Stomach (tissue), 9 donors: ENCODE measurements around the gene FNDC8. TPM values are rescaled to one million over a fixed set of nuclear protein-coding genes. Genes with fewer than 3 reads are reported as not detected.
"Not testable (repeated sequence)": the region's sequence is repeated elsewhere in the genome, so short reads cannot be mapped to it uniquely, and the experiment has no call there.

Experiments used
- DNase-seq, 2 donors: peaks; one replicate each; pipeline versions ENCODE4 v3.0.0 to v3.0.0-alpha.2; 2013 to 2019
- H3K27ac ChIP-seq, 5 donors: fragments of 200-600 bp in 4 of 5; sonication (generic) in 4 of 5; one replicate each; pipeline ENCODE4 v1.5.1; 2013 to 2019; ENCODE audit warnings: mild to moderate bottlenecking in 1 of 5, moderate library complexity in 1 of 5
- H3K27me3 ChIP-seq, 3 donors: fragments of 200-600 bp; sonication (generic); one replicate each; pipeline ENCODE4 v1.5.1; 2017 to 2019; ENCODE audit warnings: mixed run types in 1 of 3
- H3K36me3 ChIP-seq, 4 donors: fragments of 200-600 bp; sonication (generic); 1 replicate in 3 of 4; 2 replicates in 1 of 4; pipeline ENCODE4 v1.5.1; 2016 to 2019
- H3K4me1 ChIP-seq, 4 donors: fragments of 200-600 bp; sonication (generic); one replicate each; pipeline ENCODE4 v1.5.1; 2016 to 2019
- H3K4me3 ChIP-seq, 4 donors: fragments of 200-600 bp; sonication (generic) in 3 of 4; one replicate each; pipeline ENCODE4 v1.5.1; 2016 to 2019; ENCODE audit warnings: mild to moderate bottlenecking in 1 of 4
- H3K9me3 ChIP-seq, 4 donors: fragments of 200-600 bp; sonication (generic); one replicate each; pipeline ENCODE4 v1.5.1; 2016 to 2019
- CTCF ChIP-seq, 7 experiments: fragments of 450-650 bp in 4 of 7; fragments of 200-600 bp in 3 of 7; sonication (generic) in 3 of 7; IDR thresholded peaks; one replicate each; pipeline ENCODE4 v1.5.1; 2016 to 2019; ENCODE audit warnings: antibody characterized with exemption in 7 of 7, control low read depth in 2 of 7, mild to moderate bottlenecking in 1 of 7
- EP300 ChIP-seq: sonication (generic); formaldehyde crosslinking; IDR thresholded peaks from one replicate; pipeline ENCODE4 v1.6.1; 2017; ENCODE audit warnings: antibody characterized with exemption
- POLR2A ChIP-seq, 4 donors: fragments of 450-650 bp; IDR thresholded peaks; one replicate each; pipeline ENCODE4 v1.6.1; 2016; ENCODE audit warnings: antibody characterized with exemption in 4 of 4, control low read depth in 2 of 4, mild to moderate bottlenecking in 1 of 4, moderate library complexity in 1 of 4
- POLR2AphosphoS5 ChIP-seq, 3 donors: sonication (generic); formaldehyde crosslinking; IDR thresholded peaks; one replicate each; pipeline ENCODE4 v1.6.1; 2016; ENCODE audit warnings: antibody characterized with exemption in 3 of 3
- WGBS, 5 donors: extraction: QIAGEN DNeasy Blood & Tissue Kit in 3 of 5; methylation state at CpG; one replicate each; pipeline versions ENCODE4 v1.1.5 to v1.1.7; 2013 to 2018; 5-methylcytosine and 5-hydroxymethylcytosine counted together
- intact Hi-C: fragments of 100-400 bp; cut with DNase I; formaldehyde crosslinking; loops from one replicate; pipeline ENCODE4 v1.15.1; 2023; ENCODE audit warnings: low total_unique reads
- polyA plus RNA-seq, 3 donors: library from polyadenylated mRNA; stranded (reverse); fragments of 200-250 nt; gene quantifications; one replicate each; pipeline ENCODE4 v1.2.3, GENCODE V29; 2013
- total RNA-seq, 5 donors: library from RNA; depleted of rRNA; stranded (reverse); fragments of >200 nt; gene quantifications; one replicate each; pipeline versions ENCODE4 v1.1.0 to v1.2.3, GENCODE V29; 2014 to 2016
- donor health status: healthy with polysubstance abuse.
- donor health status: Bipolar disorder and iron deficiency.
- donor health status: healthy.

The FNDC8 gene
- total and polyA plus RNA-seq, 8 donors, result not detected

- H3K9me3 ChIP-seq, result no peaks in the 10 kb centered on the region
- no peak overlapping the region for H3K4me3 ChIP-seq
- no peaks in the 10 kb centered on the region for H3K4me1 ChIP-seq
- intact Hi-C loops, result no loop called here
- H3K27me3 ChIP-seq, result peaks cover 0 to 13% (median 0%) of the 10 kb centered on the region in 3 donors
- 84 to 91% (median 90%) methylated on average over 10 to 11 of the region's 11 CpGs for WGBS, 5 donors
- H3K27ac ChIP-seq, result no peak overlapping the region
- H3K36me3 ChIP-seq, result no peaks in the 10 kb centered on the region
- TF ChIP-seq CTCF (IDR thresholded peaks at IDR 0.05) (no peak), EP300 (no peak), POLR2A (IDR thresholded peaks at IDR 0.05) (no peak), POLR2AphosphoS5 (IDR thresholded peaks at IDR 0.05) (no peak)
- DNase-seq, result no peak
Observed at GRCh38 chr17:35149941-35150340, 28.5 kb downstream of the FNDC8 start.

GRCh38 chr17:35151080-35151479 is 29.7 kb downstream of the FNDC8 start:
- H3K36me3 ChIP-seq, H3K4me3 ChIP-seq, H3K9me3 ChIP-seq, H3K27ac ChIP-seq, DNase-seq, intact Hi-C loops, H3K4me1 ChIP-seq: not testable (repeated sequence)
- 89 to 92% (median 91%) methylated on average over 29 of the region's 29 CpGs for WGBS, 5 donors
- H3K27me3 ChIP-seq, result peaks cover 0 to 13% (median 0%) of the 10 kb centered on the region in 3 donors

- intact Hi-C loops, result no loop called here
- WGBS, 5 donors, result 52 to 61% (median 55%) methylated on average over 13 of the region's 13 CpGs
- H3K36me3 ChIP-seq, result no peaks in the 10 kb centered on the region
- TF ChIP-seq POLR2AphosphoS5 (IDR thresholded peaks at IDR 0.05), result no peak
- no peak for TF ChIP-seq POLR2A (IDR thresholded peaks at IDR 0.05)
- TF ChIP-seq EP300, result no peak
- TF ChIP-seq CTCF (IDR thresholded peaks at IDR 0.05), result no peak
- peaks cover 0 to 9% (median 0%) of the 10 kb centered on the region in 3 donors for H3K27me3 ChIP-seq
- H3K4me1 ChIP-seq, result no peaks in the 10 kb centered on the region
- H3K27ac ChIP-seq, result no peak overlapping the region
- no peak overlapping the region for H3K4me3 ChIP-seq
- no peak for DNase-seq
- H3K9me3 ChIP-seq, result no peaks in the 10 kb centered on the region
Observed at GRCh38 chr17:35152421-35153140, 31.2 kb downstream of the FNDC8 start.

- H3K27me3 ChIP-seq, result peaks cover 0 to 4% (median 0%) of the 10 kb centered on the region in 3 donors
- intact Hi-C loops, result no loop called here
- H3K36me3 ChIP-seq, result no peaks in the 10 kb centered on the region
- no peak for DNase-seq
- no peak overlapping the region for H3K27ac ChIP-seq
- H3K9me3 ChIP-seq, result no peaks in the 10 kb centered on the region
- no peak overlapping the region for H3K4me3 ChIP-seq
- no peaks in the 10 kb centered on the region for H3K4me1 ChIP-seq
- WGBS, 5 donors, result 87 to 92% (median 89%) methylated on average over 13 of the region's 13 CpGs
- no peak for TF ChIP-seq POLR2A (IDR thresholded peaks at IDR 0.05)
- no peak for TF ChIP-seq CTCF (IDR thresholded peaks at IDR 0.05)
Observed at GRCh38 chr17:35154196-35155165, 33.1 kb downstream of the FNDC8 start.
